T47D (cell line): Measurements from ENCODE around the gene SELENOS.

Experiments used
- DNase-seq, 2 experiments: peaks; one replicate each; pipeline versions ENCODE4 v3.0.0 to v3.0.0-alpha.2; 2011 to 2012; ENCODE audit warnings: low read depth in 1 of 2, low spot score in 1 of 2
- JUND ChIP-seq: IDR thresholded peaks from 2 replicates; pipeline ENCODE4 v1.6.1; 2012; ENCODE audit warnings: low read depth
- in situ Hi-C: cut with HindIII; loops from 2 replicates; pipeline ENCODE4 v1.10.0; 2016; ENCODE audit warnings: low sequenced_read_pairs, low pct_unique_long_range_greater_than_20kb

SELENOS gene

GRCh38 chr15:101264911-101265641 is 12.2 kb downstream of the SELENOS start:
- no peak for DNase-seq
- in situ Hi-C loops, result no loop called here
- no peak for TF ChIP-seq JUND

- TF ChIP-seq JUND, result no peak
- in situ Hi-C loops, result no loop called here
- DNase-seq, result no peak
These were observed 13.3 kb downstream of the SELENOS start for GRCh38 chr15:101264011-101264410.

- no peak for TF ChIP-seq JUND
- no peak for DNase-seq
- in situ Hi-C loops, result no loop called here
These were observed 14.7 kb downstream of the SELENOS start for GRCh38 chr15:101262551-101262950.

- DNase-seq, result peak; percentile 41 to 79
- in situ Hi-C loops, result no loop called here
- TF ChIP-seq JUND, result no peak
These were observed 18.8 kb downstream of the SELENOS start for GRCh38 chr15:101258238-101259144.

GRCh38 chr15:101256757-101257156 is 20.5 kb downstream of the SELENOS start:
- no peak for TF ChIP-seq JUND
- no peak for DNase-seq
- in situ Hi-C loops, result no loop called here

GRCh38 chr15:101255615-101256241 is 21.6 kb downstream of the SELENOS start:
- in situ Hi-C loops, result no loop called here
- DNase-seq, result no peak
- no peak for TF ChIP-seq JUND

- no peak for DNase-seq
- in situ Hi-C loops, result no loop called here
- TF ChIP-seq JUND, result no peak
These were observed 22.3 kb downstream of the SELENOS start for GRCh38 chr15:101255051-101255395.

- no peak for DNase-seq
- TF ChIP-seq JUND, result no peak
- in situ Hi-C loops, result no loop called here
These were observed 22.9 kb downstream of the SELENOS start for GRCh38 chr15:101254157-101255050.

- in situ Hi-C loops, result no loop called here
These were observed 24.4 kb downstream of the SELENOS start for GRCh38 chr15:101252836-101253235.

GRCh38 chr15:101251830-101252820 is 25.2 kb downstream of the SELENOS start, which contains the start of gene CHSY1:
CHSY1 (minus strand) TSS chr15:101252048; CDS start chr15:101251456, 592 bp downstream.
- TF ChIP-seq JUND, result no peak
- DNase-seq, result peak; percentile 96 to 97
- in situ Hi-C loops, result no loop called here

More at GRCh38 chr15:101252836-101253235, 24.4 kb downstream of the SELENOS start:
- peak in 1 of 2 experiments; percentile 49 for DNase-seq
- no peak for TF ChIP-seq JUND
